ENCODE data around the gene MPHOSPH6.

- TF ChIP-seq POLR2AphosphoS5 (IDR thresholded peaks at IDR 0.05; ENCODE audit: low read depth, low read length) (no peak), POLR2A (IDR thresholded peaks at IDR 0.05; ENCODE audit: low read depth, low read length) (no peak)
These were observed 15.0 kb upstream of the MPHOSPH6 start for GRCh38 chr16:82185012-82185411.
